CD4-positive, CD25-positive, alpha-beta regulatory T cell (primary cell): ENCODE data around the gene METTL16. TPM values are rescaled to one million over a fixed set of nuclear protein-coding genes. Genes with fewer than 3 reads are reported as not detected.

ENCODE experiments used
- ATAC-seq, 2 donors: fragments of 150-1000 bp; cut with Tn5 transposase; one replicate each; pipeline ENCODE4 v1.10.0; 2021; ENCODE audit warnings: low read depth in 2 of 2, moderate number of reproducible peaks in 2 of 2, moderate library complexity in 1 of 2
- DNase-seq, 3 donors: peaks; one replicate each; pipeline versions ENCODE4 v3.0.0 to v3.0.0-alpha.2; 2012 to 2022; ENCODE audit warnings: mixed read lengths in 1 of 3
- H3K27ac ChIP-seq: one replicate; pipeline ENCODE4 v1.7.0; 2013; ENCODE audit warnings: mild to moderate bottlenecking, low read length; ENCODE audit not compliant: insufficient read depth, poor library complexity, severe bottlenecking
- H3K27me3 ChIP-seq: one replicate; pipeline ENCODE4 v1.7.0; 2013; ENCODE audit warnings: low read length; ENCODE audit not compliant: control insufficient read depth, insufficient read depth
- H3K36me3 ChIP-seq: one replicate; pipeline ENCODE4 v1.7.0; 2013; ENCODE audit warnings: mild to moderate bottlenecking, low read length, moderate library complexity; ENCODE audit not compliant: control insufficient read depth, insufficient read depth
- H3K4me1 ChIP-seq: 2 replicates; pipeline ENCODE4 v1.7.0; 2013; ENCODE audit warnings: mild to moderate bottlenecking, low read length; ENCODE audit not compliant: insufficient read depth, control insufficient read depth, poor library complexity, severe bottlenecking
- H3K4me3 ChIP-seq: one replicate; pipeline ENCODE4 v1.7.0; 2013; ENCODE audit warnings: low read depth, mild to moderate bottlenecking, low read length, moderate library complexity
- H3K9me3 ChIP-seq, 2 experiments: 1 replicate in 1 of 2; 2 replicates in 1 of 2; pipeline ENCODE4 v1.7.0; 2013; ENCODE audit warnings: low read length in 2 of 2, mild to moderate bottlenecking in 1 of 2, moderate library complexity in 1 of 2; ENCODE audit not compliant: control insufficient read depth in 2 of 2
- H3K27ac Mint-ChIP-seq, 3 donors: one replicate each; pipeline ENCODE4 v1.8.0; 2020 to 2022; ENCODE audit warnings: mild to moderate bottlenecking in 3 of 3, mixed read lengths in 3 of 3, moderate library complexity in 2 of 3
- H3K27me3 Mint-ChIP-seq: one replicate; pipeline ENCODE4 v1.8.0; 2022; ENCODE audit warnings: mild to moderate bottlenecking, mixed read lengths
- H3K36me3 Mint-ChIP-seq: one replicate; pipeline ENCODE4 v1.8.0; 2020; ENCODE audit warnings: mixed read lengths
- H3K4me1 Mint-ChIP-seq, 4 donors: one replicate each; pipeline ENCODE4 v1.8.0; 2020 to 2022; ENCODE audit warnings: mixed read lengths in 4 of 4, mild to moderate bottlenecking in 1 of 4
- H3K4me3 Mint-ChIP-seq, 4 donors: one replicate each; pipeline ENCODE4 v1.8.0; 2020 to 2022; ENCODE audit warnings: mild to moderate bottlenecking in 4 of 4, mixed read lengths in 4 of 4, moderate library complexity in 3 of 4
- H3K9me3 Mint-ChIP-seq, 7 donors: one replicate each; pipeline ENCODE4 v1.8.0; 2020 to 2022; ENCODE audit warnings: mixed read lengths in 7 of 7, mild to moderate bottlenecking in 3 of 7, moderate library complexity in 2 of 7
- polyA plus RNA-seq, 4 donors: library from polyadenylated mRNA; unstranded; fragments of 300-500 nt; fragmentation: Illumina TruSeq; gene quantifications; one replicate each; pipeline ENCODE4 v1.2.3, GENCODE V29; 2021
- total RNA-seq: library from RNA; stranded (reverse); gene quantifications from one replicate; pipeline ENCODE4 v1.2.3, GENCODE V29; 2022

Gene METTL16
- total and polyA plus RNA-seq, 5 donors from 2014 or later = 12.9 to 39.2 (median 16.9) TPM

DNA sequence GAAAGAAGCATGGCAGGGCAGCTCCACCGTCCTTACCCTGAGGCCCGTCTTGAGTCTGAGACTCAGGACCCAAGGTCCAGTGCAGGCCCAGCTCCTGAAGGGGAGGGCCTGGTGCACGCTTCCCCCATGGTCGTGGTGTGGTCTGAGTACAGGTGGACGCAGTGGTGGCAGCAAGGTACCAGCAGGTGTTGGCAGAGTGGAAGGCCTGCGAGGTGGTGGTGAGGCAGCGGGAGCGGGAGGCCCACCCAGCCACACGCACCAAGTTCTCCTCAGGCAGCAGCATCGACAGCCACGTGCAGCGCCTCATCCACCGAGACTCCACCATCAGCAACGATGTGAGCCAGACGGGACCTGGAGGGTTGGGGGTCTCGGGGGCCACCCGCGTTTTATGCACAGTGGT, 138.5 kb downstream of the METTL16 start:
- H3K36me3 ChIP-seq = peaks cover 15% of the 10 kb centered on the region
- ATAC-seq (no peak), DNase-seq (no peak)
- H3K27ac ChIP-seq = no peak overlapping the region
- no peaks in the 10 kb centered on the region for H3K9me3 ChIP-seq
- Mint-ChIP-seq H3K9me3 (no peaks in the 10 kb centered on the region), H3K27me3 (no peaks in the 10 kb centered on the region), H3K27ac (no peak overlapping the region), H3K36me3 (peaks cover 5% of the 10 kb centered on the region), H3K4me3 (no peak overlapping the region), H3K4me1 (no peaks in the 10 kb centered on the region)
- no peaks in the 10 kb centered on the region for H3K27me3 ChIP-seq
- no peaks in the 10 kb centered on the region for H3K4me1 ChIP-seq
- no peak overlapping the region for H3K4me3 ChIP-seq

DNA sequence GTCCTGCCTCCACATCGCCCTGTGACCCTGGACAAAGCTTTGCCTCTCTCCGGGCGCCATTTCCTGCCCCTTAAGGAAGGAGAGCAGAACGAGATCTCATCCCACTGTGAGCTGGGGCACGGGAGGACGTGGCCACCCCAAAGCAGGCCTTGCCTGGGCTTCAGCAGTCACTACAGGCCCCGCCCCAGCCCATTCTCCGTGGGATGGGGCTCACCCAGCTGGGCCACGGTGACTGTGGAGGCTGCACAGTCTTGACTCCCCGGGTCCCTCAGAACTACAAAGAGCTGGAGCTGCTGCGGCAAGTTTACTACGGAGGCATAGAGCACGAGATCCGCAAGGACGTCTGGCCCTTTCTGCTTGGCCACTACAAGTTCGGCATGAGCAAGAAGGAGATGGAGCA, 139.0 kb downstream of the METTL16 start:
- H3K4me1 Mint-ChIP-seq = no peaks in the 10 kb centered on the region
- H3K27ac ChIP-seq = no peak overlapping the region
- DNase-seq (no peak), ATAC-seq (no peak)
- H3K27me3 Mint-ChIP-seq = no peaks in the 10 kb centered on the region
- H3K4me3 Mint-ChIP-seq = no peak overlapping the region
- H3K27me3 ChIP-seq = no peaks in the 10 kb centered on the region
- H3K9me3 Mint-ChIP-seq = no peaks in the 10 kb centered on the region
- H3K36me3 ChIP-seq = peaks cover 14% of the 10 kb centered on the region
- H3K9me3 ChIP-seq = no peaks in the 10 kb centered on the region
- peak overlapping the region in 1 of 3 donors; percentile 66 for H3K27ac Mint-ChIP-seq
- H3K4me3 ChIP-seq = no peak overlapping the region
- peaks cover 5% of the 10 kb centered on the region for H3K36me3 Mint-ChIP-seq
- no peaks in the 10 kb centered on the region for H3K4me1 ChIP-seq

DNA sequence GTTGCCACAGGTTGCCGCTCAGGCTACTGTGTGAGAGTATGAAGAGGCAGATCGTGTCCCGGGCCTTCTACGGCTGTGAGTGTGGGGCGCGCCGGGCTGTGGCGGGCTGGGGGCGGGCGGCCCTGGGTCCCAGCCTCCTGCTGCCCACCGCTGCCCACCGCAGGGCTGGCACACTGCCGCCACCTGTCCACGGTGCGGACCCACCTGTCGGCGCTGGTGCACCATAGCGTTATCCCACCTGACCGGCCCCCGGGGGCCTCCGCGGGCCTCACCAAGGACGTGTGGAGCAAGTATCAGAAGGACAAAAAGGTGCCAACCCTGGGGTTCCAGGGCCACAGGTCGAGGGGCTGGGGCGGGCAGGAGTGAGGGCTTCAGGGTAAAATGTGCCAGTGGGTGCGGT, 139.5 kb downstream of the METTL16 start:
- H3K9me3 Mint-ChIP-seq = no peaks in the 10 kb centered on the region
- H3K27me3 Mint-ChIP-seq = no peaks in the 10 kb centered on the region
- Histone ChIP-seq H3K27ac (no peak overlapping the region), H3K4me1 (no peaks in the 10 kb centered on the region), H3K4me3 (no peak overlapping the region), H3K36me3 (peaks cover 11% of the 10 kb centered on the region), H3K9me3 (no peaks in the 10 kb centered on the region), H3K27me3 (no peaks in the 10 kb centered on the region)
- DNase-seq (no peak), ATAC-seq (no peak)
- H3K4me1 Mint-ChIP-seq = no peaks in the 10 kb centered on the region
- no peak overlapping the region for H3K27ac Mint-ChIP-seq
- H3K4me3 Mint-ChIP-seq = no peak overlapping the region
- peaks cover 5% of the 10 kb centered on the region for H3K36me3 Mint-ChIP-seq

DNA sequence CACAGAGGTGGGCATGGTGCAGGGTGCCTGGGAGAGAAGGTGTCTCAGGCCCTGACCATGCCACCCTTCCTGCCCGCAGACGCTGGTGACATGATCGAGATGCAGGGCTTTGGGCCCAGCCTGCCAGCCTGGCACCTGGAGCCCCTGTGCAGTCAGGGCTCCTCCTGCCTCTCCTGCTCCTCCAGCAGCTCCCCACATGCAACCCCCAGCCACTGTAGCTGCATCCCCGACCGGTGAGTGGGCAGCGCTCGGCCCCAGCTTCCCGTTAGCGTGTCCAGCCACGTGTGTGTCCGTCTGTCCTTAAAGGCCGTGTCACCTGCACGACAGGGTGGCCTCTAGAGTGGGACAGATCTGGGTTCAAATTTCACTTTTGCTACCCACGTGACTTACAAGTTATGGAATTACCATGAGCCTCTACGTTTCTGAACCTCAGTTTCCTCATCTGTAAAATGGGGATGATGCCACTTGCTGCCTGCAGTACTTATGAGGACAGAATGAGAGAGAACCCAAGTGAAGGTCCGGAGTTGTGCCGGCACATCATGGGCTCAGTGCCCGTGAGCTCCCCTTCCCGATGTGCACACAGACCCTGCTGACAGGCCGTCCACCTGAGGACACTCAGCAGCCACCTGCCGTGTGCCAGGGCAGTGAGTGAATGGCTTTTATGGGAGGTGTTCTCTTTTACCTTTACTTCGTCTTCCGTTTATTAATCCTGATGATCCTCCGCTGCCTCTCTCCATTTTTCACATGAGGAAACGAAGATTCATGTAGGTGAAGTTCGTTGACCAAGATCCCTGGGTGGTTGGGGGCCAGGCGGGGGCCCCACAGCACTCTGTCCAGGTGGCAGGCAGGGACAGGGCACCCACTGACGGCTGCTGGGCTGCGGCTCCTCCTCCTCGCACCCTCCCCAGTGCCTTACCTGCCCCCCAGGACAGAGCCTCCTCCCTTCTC, 140.2 kb downstream of the METTL16 start:
- Histone ChIP-seq H3K4me1 (no peaks in the 10 kb centered on the region), H3K27ac (no peak overlapping the region), H3K4me3 (no peak overlapping the region), H3K9me3 (no peaks in the 10 kb centered on the region), H3K36me3 (peaks cover 11% of the 10 kb centered on the region), H3K27me3 (no peaks in the 10 kb centered on the region)
- Mint-ChIP-seq H3K4me3 (no peak overlapping the region), H3K9me3 (no peaks in the 10 kb centered on the region), H3K27me3 (no peaks in the 10 kb centered on the region), H3K27ac (no peak overlapping the region), H3K36me3 (peaks cover 5% of the 10 kb centered on the region), H3K4me1 (no peaks in the 10 kb centered on the region)
- DNase-seq = no peak
- no peak for ATAC-seq

DNA sequence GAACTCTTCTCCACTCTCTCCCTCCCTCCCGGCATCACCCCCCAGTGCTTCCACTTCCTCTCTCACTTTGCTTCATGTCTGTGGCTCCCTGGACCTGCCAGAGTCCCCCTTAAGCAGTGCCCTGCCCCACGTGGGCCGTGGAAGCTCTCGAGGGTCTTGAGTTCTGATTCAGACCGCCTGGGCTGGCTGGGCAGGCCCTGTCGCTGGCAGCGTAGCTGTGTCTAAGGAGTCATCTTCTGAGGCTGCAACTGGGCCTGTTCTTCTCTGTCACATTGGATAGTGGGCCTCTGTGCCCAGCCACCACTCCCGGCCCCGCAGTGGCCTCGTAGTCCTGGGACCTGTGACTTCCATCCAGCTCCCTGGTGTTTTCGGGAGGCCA, 141.5 kb downstream of the METTL16 start:
- no peak for DNase-seq
- no peaks in the 10 kb centered on the region for H3K27me3 ChIP-seq
- no peaks in the 10 kb centered on the region for H3K9me3 ChIP-seq
- Mint-ChIP-seq H3K4me1 (no peaks in the 10 kb centered on the region), H3K27me3 (no peaks in the 10 kb centered on the region), H3K9me3 (no peaks in the 10 kb centered on the region), H3K4me3 (no peak overlapping the region), H3K36me3 (peaks cover 5% of the 10 kb centered on the region), H3K27ac (no peak overlapping the region)
- no peaks in the 10 kb centered on the region for H3K4me1 ChIP-seq
- no peak overlapping the region for H3K4me3 ChIP-seq
- H3K36me3 ChIP-seq = peaks cover 6% of the 10 kb centered on the region
- no peak overlapping the region for H3K27ac ChIP-seq
- ATAC-seq = no peak

DNA sequence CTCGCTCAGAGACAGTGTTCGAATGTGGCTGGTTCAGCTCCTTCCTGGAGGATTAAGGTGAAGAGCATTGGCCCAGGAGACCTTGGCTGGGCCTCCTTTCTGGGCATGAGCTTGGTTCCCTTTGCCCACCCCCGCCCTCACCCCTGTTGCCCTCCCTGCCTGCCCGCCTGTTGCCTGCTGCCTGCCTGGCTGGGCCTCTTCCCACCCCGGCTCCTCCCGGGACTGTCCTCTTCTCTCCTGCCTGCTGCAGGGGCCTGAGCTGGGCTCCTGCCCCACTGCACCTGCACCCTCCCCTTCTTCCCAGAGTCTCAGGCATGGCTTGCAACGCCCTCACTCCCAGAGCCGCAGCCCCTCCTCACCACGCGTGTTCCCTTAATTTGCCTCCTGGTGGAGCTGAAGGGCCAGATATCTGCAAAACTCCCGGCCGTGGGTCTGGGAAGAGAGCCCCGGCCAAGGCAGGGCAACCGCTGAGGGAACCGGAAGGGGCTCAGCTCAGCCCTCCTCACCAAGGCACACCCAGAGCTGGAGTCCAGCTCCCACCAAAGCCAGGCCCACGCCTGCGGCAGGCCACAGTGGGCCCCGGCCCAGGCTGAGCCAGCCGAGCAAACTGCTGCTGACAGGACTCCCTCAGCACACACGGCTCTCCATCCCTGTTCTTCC, 142.0 kb downstream of the METTL16 start:
- H3K36me3 Mint-ChIP-seq = peaks cover 2% of the 10 kb centered on the region
- peak overlapping the region in 1 of 3 donors; percentile 47 for H3K27ac Mint-ChIP-seq

DNA sequence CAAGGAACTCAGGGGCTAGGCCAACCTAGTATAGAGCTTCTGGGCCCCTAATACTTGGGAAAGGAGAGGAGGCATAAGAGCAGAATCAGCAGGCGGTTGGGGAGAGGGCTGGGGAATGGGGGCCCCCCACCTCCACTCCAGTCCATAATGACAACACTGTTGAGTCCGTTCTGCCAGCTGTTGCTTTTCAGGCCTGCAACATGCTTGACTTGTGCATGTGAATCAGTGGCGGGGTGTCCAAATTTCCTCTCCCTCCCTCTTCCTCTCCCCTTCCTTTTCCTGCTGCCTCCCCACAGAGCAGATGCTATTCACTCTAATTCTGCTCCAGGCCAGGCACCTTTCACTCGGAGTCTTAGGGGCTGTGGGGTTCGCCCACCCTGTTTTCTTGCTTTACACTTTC, 142.6 kb downstream of the METTL16 start:
- H3K36me3 ChIP-seq = peaks cover 9% of the 10 kb centered on the region
- no peaks in the 10 kb centered on the region for H3K9me3 ChIP-seq
- Mint-ChIP-seq H3K4me1 (no peaks in the 10 kb centered on the region), H3K36me3 (no peaks in the 10 kb centered on the region), H3K4me3 (no peak overlapping the region), H3K9me3 (no peaks in the 10 kb centered on the region), H3K27ac (peak overlapping the region in 1 of 3 donors; percentile 47), H3K27me3 (no peaks in the 10 kb centered on the region)
- DNase-seq (no peak), ATAC-seq (no peak)
- H3K4me1 ChIP-seq = no peaks in the 10 kb centered on the region
- H3K27ac ChIP-seq = no peak overlapping the region
- no peak overlapping the region for H3K4me3 ChIP-seq
- no peaks in the 10 kb centered on the region for H3K27me3 ChIP-seq

More for the DNA sequence above, 142.0 kb downstream of the METTL16 start:
- Mint-ChIP-seq H3K4me1 (no peaks in the 10 kb centered on the region), H3K9me3 (no peaks in the 10 kb centered on the region), H3K4me3 (no peak overlapping the region), H3K27me3 (no peaks in the 10 kb centered on the region)
- Histone ChIP-seq H3K4me1 (no peaks in the 10 kb centered on the region), H3K9me3 (no peaks in the 10 kb centered on the region), H3K27me3 (no peaks in the 10 kb centered on the region), H3K27ac (no peak overlapping the region), H3K4me3 (no peak overlapping the region), H3K36me3 (peaks cover 5% of the 10 kb centered on the region)
- ATAC-seq (no peak), DNase-seq (no peak)
